GM18858 (cell line): ENCODE measurements around the gene LBX2.

Source experiments
- ATAC-seq: cut with Tn5 transposase; IDR thresholded peaks from one replicate; pipeline ENCODE4 v1.9.1; 2021; ENCODE audit not compliant: unreplicated experiment

The LBX2 gene

GRCh38 chr2:74526649-74527230 lies 27.3 kb upstream of the LBX2 start:
- ATAC-seq, result no peak

- ATAC-seq, result peak; percentile 25
These were observed 26.6 kb upstream of the LBX2 start, which contains the start of gene DQX1 for GRCh38 chr2:74525717-74526648. TSS of gene DQX1 (minus strand) at chr2:74526231. CDS start at chr2:74525729, 502 bp downstream.

- ATAC-seq, result no peak
These were observed 25.7 kb upstream of the LBX2 start for GRCh38 chr2:74524955-74525716.

GRCh38 chr2:74524005-74524404 lies 24.6 kb upstream of the LBX2 start:
- ATAC-seq, result no peak

DNA sequence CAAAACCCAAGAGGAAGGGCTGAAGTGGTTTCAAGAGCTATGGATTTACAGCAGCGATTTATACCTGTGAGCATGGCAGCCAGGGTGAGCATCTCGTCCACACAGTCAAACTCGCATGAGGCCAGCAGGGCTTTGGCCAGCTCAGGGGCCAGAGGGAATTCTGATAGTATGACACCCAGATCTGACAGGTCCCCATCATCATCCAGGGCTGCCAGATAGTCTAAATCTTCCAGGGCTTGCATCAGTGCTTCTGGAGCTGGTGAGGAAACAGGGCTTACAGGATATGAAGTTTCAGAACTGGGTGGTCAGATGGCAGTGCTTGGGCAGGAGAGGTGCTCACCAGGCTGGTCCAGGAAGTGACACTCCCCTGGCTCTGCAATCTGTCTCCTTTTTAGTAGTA lies 23.1 kb upstream of the LBX2 start:
- ATAC-seq, result no peak

DNA sequence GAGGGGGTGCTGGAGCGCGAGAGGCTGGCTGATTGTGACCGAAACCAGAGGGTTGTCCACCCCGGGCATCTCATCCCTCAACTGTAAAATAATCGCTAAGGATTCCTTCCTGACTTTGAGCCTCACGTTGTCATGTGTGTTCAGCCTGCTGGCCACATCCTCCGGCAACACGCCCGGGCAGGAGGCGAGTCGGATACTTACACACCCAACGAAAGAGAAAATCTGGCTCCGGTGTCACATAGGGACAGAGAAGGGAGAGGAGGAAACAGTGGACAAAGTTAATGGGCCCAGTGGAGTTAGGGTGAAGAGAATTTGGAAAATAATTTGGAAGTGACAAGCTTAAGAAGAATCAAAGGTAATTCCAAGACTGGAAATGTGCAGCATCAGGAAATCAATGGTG lies 17.2 kb upstream of the LBX2 start:
- no peak for ATAC-seq

DNA sequence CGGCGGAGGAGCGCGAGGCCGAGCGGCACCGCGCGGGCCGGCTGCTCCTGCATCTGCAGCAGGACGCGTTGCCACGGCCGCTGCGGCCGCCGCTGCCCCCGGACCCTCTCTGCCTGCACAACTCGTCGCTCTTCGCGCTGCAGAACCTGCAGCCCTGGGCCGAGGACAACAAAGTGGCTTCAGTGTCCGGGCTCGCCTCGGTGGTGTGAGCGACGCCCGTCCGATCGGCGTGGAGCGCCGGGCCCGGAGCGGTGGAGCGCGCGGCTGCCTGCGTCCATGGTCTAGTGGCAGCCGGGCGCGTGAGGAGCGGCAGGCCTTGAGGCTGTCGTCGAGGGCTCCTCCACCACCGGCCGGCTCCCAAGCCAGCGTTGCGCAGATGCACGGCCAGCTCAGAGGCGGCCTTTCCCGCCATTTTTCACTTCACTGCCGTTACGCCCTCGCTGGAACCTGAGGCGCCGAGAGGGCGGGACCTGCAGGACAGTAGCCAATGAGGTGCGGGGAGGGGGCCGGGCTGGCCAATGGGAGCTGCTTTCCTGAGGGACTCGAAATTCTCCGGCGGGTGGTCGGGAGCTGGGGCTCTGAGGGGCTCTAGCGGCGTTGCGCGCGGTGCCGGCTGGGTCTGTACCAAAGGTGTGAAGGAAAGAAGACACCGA lies 16.7 kb upstream of the LBX2 start:
- no peak for ATAC-seq

DNA sequence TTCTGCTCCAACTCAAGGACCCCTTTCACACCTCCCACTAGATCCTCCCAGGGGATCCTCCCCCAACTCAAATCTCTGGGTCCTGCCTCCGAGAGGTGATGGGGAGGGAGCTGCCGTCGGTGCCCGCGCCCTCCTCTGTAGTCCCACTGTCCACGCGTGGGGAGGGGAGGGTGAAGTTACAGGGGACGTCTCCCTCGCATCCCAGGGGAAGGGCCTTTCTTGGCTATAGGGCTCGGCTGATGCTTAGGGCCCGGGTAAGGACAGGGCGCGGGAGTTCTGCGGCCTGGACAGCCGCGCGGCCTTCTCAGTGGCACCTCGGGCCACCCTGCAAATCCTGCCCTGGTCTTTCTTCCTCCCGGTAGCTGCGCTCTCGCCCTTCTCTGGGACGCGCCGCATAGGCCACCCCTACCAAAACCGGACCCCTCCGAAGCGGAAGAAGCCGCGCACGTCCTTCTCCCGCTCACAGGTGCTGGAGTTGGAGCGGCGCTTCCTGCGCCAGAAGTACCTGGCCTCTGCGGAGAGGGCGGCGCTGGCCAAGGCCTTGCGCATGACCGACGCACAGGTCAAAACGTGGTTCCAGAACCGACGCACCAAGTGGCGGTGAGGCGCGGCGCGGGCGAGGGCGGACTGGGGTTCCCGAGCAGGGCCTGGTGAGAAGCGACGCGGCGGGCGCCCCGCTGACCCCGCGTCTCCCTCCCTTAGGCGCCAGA lies 16.0 kb upstream of the LBX2 start:
- ATAC-seq, result no peak

DNA sequence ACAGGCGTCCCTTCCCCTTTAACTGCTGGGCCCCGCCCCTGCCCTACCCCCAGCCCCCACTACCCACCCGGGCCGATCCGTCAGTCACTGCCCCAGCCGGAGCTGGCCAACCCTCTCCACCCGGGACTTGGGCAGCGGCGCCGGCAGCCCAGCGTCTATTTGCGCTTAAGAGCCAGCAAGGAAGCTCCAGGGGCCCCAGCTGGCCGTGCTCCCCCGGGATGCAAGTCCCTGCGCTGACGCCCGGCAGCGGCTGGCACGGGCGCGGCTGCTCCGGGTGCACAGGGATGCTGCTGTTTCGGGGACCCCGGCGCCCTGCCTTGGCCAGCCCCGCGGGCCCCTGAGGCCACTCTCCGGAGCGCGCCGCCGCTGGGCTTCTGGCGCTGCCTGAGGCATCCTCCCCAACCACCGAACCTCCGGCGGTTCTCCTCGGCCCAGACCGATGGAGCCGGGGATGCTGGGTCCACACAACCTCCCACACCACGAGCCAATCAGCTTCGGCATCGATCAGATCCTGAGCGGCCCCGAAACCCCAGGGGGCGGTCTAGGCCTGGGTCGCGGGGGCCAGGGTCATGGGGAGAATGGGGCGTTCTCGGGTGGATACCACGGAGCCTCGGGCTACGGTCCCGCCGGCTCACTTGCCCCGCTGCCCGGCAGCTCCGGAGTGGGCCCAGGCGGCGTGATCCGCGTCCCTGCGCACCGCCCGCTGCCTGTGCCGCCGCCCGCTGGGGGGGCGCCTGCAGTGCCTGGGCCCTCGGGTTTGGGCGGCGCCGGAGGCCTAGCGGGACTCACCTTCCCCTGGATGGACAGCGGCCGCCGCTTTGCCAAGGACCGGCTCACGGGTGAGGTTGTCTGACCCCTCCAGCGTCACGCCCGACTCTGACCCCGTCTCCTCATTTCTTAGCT lies 15.2 kb upstream of the LBX2 start, which contains the start of gene TLX2:
TLX2 (plus strand) TSS at position 83 of the 903 bp plus-strand sequence; CDS start at position 440, 357 bp downstream.
- ATAC-seq, result no peak

GRCh38 chr2:74513605-74514367 lies 14.4 kb upstream of the LBX2 start:
- ATAC-seq, result no peak

DNA sequence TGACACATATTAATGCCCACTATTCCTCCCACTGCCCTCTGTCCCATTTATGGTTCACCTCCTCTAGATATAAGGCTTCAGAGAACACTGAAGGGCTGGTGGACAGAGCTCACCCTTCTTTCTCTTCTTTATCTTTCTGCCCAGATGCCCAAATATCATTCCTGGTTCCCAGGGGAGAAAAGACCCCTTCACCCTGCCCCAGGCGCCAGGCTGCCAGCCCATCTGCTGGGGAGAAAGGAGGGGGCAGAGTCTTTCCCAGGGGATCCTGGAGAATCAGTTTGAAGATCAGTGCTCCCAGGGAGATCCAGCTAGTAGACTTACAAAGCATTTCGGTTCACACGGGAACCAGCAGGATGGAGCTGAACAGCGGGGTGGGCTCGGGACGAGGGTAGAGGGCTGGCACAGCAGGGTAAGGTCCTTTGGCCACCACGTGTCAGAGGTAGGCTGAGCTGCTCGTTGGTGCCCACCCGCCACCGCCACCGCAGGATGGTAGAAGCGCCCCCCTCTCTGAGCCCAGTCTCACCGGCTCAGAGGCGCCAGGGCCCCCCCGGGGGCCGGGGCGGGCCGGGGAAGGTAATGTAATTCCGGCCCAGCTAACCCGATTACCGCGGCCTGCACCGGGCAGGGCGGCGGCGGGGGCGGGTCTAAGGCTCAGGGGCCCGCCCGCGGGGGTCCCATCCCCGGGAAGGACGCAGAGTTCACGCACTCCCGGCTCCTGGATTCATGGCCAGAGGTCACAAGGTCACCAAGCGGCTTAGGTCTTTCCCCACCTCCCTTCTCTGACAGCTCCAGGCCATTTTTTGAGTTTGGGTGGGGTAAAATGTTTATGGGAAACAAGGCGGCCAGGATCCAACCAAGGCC lies 13.6 kb upstream of the LBX2 start:
- no peak for ATAC-seq

DNA sequence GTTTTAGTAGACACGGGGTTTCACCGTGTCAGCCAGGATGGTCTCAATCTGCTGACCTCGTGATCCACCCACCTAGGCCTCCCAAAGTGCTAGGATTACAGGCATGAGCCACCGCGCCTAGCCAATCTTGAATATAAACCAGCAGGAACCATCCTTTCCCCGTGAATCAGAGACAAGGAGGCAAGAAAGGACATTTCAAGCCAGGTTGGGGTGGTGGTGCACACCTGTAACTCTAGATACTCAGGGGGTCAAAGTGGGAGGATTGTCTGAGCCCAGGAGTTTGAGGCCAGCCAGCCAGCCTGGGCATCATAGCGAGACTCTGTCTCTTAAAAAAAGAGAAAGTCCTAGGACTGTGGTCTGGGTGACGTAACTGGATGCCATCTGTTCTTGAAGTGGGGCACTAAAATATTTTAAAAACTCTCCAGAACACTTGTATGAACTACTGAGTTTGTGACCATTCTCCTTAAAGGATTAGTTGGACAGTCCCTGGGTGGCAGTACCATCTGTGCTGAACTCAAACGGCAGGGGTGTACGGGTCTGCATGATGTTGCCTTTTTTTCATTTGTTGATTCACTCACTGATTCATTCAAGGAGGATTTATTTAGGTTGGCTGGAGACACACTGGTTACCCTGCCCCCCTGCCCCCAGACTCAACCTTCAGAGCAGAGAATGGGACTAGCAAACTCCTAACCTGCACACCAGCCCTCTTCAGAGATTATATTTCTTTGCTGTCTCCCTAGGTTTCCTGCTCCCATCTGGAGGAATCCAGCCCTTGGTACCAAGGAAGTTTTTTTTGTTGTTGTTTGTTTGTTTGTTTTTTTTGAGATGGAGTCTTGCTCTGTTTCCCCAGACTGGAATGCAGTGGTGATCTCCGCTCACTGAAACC lies 11.9 kb upstream of the LBX2 start:
- ATAC-seq, result no peak

DNA sequence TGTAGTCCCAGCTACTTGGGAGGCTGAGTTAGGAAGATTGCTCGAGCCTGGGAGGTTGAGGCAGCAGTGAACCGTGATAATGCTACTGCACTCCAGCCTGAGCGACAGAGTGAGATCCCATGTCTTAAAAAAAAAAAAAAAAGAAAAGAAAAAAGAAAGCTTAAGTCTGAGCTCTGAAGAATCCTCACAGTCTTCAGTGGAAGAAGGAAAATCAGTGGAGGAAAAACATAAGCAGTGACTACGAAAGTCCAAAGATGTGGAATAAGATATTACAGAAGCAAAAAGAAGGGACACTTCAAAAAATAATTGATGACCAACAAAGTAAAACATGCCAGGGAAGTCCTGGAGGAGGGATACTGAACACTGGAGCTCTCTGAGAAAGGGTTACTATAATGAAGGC lies 10.9 kb upstream of the LBX2 start:
- ATAC-seq, result no peak

DNA sequence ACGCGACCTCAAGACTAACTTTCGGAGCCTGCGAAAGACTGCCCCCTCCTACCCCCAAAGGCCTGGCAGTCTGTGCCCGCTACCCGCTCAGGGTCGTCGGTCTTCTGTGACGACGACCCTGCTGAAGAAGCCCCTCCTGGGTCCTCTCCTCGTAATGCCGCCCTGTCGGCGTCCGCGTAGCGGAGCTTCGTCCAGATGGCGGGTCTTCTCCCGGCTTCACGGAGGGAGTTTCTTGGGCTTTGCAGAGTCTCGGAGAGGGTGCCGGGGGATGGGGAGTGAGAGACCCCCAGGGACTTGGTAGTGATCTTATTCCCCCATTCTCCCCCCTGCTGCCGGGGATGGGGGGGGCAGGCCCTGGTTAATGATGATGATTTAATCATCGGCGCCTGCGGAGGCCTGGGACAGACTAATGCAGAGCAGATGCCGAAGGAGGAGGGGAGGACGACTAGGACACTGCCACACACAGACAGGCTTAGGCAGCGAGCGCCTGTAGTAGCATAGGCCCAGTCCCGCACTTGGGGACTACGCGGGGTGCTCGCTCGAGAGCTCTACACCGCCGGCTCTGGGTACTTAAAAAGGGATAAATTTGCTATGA lies 8.6 kb upstream of the LBX2 start:
- no peak for ATAC-seq

DNA sequence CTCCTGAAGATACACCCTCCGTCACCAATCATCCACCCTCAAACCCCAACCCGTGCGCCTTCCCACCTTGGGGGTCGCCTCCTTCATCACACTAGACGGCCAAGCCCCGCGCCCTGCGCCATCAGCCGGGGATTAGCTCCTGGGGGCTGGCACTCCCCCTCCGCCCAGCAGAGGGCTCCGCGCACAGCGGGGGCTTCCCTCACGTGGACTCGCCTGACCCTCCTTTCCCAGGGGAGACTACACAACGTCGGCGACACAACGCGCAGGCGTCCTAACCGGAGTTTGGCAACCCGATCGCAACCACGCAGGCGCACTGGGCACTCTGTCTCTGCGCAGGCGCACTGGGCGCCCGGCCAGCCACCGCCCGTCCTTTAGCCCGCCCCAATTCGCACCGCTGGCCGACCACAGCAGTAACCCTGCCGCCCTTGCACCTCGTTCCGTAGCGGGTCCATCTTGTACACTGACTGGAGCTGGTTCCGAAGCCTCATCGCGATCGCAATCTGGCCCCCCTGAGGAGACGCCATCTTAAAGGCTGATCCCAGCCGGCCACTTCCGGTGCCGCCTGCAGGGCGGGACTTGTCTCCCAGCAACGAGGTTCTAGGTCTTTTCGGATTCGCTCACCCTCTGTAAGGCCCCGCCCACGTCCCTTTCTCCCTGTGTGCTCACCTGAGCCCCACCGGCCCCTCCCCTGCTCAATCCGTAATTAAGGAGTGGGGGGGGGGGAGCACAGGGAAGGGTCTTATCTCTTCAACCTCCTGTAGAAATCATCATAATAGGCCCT lies 7.9 kb upstream of the LBX2 start, which contains the start of gene PCGF1:
PCGF1 (minus strand) TSS at position 551 of the 781 bp plus-strand sequence; CDS start at position 524, 27 bp downstream.
- ATAC-seq, result peak; percentile 89
